ENCODE results near the gene SYT7.

DNA sequence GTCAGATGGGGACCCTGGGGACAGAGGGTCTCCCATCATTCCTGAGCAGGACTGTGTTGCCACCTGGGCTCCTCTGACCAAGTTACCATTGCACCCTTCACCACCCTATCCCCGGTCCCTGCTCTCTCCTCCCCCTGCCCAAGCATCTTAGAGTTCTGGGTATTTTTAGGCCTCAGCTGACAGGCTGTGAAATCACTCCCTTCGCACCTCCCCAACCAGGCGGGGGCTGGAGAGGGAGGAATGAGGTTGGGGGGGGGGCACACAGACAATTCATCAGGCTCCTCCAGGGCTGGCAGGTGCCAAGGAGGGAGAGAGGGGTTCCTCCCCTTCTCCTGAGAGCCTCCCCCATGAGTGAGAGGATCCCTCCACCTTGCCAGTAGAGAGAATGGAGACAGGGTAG is 9.0 kb downstream of the SYT7 start:
- TF ChIP-seq, protein P1, sequence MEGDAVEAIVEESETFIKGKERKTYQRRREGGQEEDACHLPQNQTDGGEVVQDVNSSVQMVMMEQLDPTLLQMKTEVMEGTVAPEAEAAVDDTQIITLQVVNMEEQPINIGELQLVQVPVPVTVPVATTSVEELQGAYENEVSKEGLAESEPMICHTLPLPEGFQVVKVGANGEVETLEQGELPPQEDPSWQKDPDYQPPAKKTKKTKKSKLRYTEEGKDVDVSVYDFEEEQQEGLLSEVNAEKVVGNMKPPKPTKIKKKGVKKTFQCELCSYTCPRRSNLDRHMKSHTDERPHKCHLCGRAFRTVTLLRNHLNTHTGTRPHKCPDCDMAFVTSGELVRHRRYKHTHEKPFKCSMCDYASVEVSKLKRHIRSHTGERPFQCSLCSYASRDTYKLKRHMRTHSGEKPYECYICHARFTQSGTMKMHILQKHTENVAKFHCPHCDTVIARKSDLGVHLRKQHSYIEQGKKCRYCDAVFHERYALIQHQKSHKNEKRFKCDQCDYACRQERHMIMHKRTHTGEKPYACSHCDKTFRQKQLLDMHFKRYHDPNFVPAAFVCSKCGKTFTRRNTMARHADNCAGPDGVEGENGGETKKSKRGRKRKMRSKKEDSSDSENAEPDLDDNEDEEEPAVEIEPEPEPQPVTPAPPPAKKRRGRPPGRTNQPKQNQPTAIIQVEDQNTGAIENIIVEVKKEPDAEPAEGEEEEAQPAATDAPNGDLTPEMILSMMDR (IDR thresholded peaks at IDR 0.05), result no peak
- TF ChIP-seq POLR2A (IDR thresholded peaks at IDR 0.05), result no peak

All from testis (tissue), 2 donors.